Measurements from ENCODE around the gene SH2D2A.

DNA sequence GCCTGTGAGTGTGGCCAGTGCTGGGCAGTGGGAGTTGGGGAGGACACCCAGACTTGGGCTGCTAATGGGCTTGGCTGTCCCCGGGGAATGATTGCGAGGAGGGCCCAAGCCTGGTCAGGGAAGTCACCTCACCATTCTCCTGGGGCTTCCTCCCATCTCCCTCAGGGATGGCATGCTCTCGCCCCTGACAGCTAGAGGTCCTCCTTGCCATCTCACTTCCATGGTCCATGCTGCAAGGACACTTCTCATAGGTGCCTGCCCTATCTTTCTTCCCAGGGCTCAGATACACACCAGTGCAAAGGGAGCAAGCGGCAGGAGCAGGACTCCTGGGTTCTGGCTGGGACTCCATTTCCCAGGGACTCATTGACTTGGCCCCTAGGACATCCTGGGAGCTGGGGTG is 48.1 kb upstream of the SH2D2A start:
- TF ChIP-seq, protein P1, sequence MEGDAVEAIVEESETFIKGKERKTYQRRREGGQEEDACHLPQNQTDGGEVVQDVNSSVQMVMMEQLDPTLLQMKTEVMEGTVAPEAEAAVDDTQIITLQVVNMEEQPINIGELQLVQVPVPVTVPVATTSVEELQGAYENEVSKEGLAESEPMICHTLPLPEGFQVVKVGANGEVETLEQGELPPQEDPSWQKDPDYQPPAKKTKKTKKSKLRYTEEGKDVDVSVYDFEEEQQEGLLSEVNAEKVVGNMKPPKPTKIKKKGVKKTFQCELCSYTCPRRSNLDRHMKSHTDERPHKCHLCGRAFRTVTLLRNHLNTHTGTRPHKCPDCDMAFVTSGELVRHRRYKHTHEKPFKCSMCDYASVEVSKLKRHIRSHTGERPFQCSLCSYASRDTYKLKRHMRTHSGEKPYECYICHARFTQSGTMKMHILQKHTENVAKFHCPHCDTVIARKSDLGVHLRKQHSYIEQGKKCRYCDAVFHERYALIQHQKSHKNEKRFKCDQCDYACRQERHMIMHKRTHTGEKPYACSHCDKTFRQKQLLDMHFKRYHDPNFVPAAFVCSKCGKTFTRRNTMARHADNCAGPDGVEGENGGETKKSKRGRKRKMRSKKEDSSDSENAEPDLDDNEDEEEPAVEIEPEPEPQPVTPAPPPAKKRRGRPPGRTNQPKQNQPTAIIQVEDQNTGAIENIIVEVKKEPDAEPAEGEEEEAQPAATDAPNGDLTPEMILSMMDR (IDR thresholded peaks at IDR 0.05): no peak
- TF ChIP-seq POLR2A (IDR thresholded peaks at IDR 0.05): no peak
